Bone marrow (tissue), 2 donors: ENCODE results near the gene DRD4.
"Not testable (repeated sequence)": the region's sequence is repeated elsewhere in the genome, so short reads cannot be mapped to it uniquely, and the experiment has no call there.

Experiments
- DNase-seq, 2 donors: peaks; one replicate each; lab custom pipeline; 2025; lab: John Stamatoyannopoulos, UW

DRD4 gene

GRCh38 chr11:645536-645935 lies 8.5 kb downstream of the DRD4 start:
- no peak for DNase-seq

DNA sequence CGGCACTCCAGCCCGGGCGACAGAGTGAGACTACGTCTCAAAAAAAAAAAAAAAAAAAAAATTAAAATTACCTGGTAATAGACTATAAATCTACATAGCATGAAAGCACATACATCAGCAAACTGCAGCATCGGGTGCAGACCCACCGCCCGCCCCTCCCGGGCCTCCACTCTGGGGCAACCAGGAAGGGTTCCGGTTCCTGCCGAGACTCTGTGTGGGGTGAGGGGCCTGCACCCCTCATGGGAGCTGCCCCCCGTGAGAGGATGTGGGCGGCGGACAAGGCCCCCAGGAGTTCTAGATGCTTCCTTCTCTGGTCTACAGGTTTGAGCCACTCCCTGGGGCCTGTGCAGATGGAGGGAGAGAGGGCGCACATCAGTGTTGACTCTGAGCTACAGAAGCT lies 9.1 kb downstream of the DRD4 start:
- no peak for DNase-seq

- not testable (repeated sequence) for DNase-seq
Observed at GRCh38 chr11:647672-648158, 10.6 kb downstream of the DRD4 start.

DNA sequence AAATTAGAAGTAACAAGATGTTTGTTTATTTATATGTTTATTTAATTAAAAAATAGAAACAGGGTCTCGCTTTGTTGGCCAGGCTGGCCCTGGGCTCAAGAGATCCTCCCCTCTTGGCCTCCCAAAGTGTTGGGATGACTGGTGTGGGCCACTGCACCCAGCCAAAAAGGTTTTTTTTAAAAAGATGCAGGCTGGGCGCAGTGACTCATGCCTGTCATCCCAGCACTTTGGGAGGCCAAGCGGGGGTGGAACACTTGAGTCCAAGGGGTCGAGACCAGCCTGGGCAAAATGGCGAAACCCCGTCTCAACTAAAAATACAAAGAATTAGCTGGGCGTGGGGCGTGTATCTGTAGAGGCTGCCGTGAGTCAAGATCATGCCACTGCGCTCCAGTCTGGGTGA lies 13.4 kb downstream of the DRD4 start:
- DNase-seq = no peak

DNA sequence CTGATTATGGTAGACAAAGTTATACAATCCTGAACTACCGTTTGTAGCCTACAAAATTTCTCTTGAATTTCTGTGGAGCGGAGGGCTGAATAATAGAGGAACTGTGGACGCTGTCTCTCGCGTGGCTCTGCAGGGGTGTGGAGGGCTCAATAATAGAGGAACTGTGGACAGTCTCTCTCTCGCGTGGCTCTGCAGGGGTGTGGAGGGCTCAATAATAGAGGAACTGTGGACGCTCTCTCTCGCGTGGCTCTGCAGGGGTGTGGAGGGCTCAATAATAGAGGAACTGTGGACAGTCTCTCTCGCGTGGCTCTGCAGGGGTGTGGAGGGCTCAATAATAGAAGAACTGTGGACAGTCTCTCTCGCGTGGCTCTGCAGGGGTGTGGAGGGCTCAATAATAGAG lies 16.1 kb downstream of the DRD4 start:
- not testable (repeated sequence) for DNase-seq

DNA sequence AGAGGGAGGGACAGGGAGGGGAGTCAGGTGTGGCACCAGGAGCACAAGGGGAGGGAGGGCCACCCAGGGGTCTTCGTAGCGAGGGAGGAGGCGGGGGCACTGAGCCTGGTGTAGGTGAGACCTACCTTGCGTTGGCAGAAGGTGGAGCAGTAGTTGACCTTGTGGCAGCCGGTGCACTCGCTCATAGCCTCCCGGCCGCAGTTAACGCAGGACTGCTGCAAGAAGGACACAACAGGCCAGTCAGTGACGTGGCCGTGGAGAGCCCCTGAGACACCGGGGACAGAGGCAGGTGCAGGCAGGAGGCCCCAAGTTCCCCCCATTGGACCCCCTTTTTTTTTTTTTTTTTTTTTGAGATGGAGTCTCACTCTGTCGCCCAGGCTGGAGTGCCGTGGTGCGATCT lies 16.8 kb downstream of the DRD4 start:
- no peak for DNase-seq

- not testable (repeated sequence) for DNase-seq
Observed at GRCh38 chr11:654444-654843, 17.4 kb downstream of the DRD4 start.

GRCh38 chr11:655036-655726 lies 18.1 kb downstream of the DRD4 start:
- DNase-seq = no peak

DNA sequence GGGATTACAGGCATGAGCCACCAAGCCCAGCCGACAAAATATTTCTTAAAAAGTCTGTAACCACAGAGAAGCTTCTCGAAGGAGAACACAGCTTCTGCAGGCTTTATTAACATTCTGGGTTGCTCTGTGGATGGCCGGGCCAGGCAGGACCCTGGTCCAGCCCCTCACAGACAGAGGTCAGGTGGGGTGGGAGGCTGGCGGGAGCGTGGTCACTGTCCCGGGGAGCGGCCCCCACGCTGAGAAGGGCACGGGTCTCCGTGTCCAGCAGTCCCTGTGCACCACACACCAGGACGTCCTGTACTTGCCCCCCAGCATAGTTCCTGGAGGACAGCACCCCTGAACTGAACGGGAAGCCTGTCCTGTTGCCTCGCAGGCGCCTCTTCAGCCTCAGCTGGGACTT lies 19.4 kb downstream of the DRD4 start:
- no peak for DNase-seq

DNA sequence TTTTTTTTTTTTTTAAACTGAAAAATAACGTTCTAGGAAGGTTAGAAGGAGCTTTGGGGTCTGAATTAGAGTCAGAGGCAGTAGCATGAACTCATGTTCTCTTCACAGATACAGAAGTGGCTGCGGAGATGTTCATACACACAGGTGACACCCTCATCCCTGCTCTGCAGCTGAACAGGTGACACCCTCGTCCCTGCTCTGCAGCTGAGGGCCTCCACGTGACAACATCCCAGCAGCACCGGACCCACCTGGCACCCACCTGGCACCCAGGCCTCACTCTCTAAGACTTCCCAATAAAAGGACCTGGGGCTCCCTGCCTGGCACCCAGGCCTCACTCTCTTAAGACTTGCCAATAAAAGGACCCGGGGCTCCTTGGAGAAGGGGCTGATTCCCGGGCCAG lies 19.8 kb downstream of the DRD4 start:
- no peak for DNase-seq

DNA sequence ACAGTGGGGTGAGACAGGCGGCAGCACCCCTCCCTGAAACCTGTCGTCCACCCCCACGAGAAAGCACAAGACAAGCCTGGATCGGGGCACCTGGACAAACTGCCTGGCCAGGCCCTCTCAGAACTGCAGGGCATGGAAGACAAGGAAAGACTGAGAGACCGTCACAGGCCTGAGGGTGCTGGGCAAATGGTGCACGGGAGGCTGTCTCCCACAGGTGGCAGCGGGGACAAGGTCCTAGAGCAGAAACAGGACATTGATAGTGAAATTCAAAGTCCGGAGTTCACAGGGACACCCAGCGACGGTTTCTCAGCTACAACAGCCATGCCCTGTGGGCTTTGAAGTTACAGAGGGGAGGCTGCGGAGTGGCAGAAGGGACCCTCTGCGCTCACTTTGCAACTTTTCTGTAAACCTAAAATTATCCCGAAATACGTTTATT lies 20.6 kb downstream of the DRD4 start:
- DNase-seq = no peak

- DNase-seq = no peak
Observed at GRCh38 chr11:659532-660085, 22.5 kb downstream of the DRD4 start.

- no peak for DNase-seq
Observed at GRCh38 chr11:660281-660680, 23.2 kb downstream of the DRD4 start.

GRCh38 chr11:660681-661444 lies 23.8 kb downstream of the DRD4 start:
- no peak for DNase-seq

- peak; percentile 17 to 22 for DNase-seq
Observed at GRCh38 chr11:662689-663274, 25.7 kb downstream of the DRD4 start.

DNA sequence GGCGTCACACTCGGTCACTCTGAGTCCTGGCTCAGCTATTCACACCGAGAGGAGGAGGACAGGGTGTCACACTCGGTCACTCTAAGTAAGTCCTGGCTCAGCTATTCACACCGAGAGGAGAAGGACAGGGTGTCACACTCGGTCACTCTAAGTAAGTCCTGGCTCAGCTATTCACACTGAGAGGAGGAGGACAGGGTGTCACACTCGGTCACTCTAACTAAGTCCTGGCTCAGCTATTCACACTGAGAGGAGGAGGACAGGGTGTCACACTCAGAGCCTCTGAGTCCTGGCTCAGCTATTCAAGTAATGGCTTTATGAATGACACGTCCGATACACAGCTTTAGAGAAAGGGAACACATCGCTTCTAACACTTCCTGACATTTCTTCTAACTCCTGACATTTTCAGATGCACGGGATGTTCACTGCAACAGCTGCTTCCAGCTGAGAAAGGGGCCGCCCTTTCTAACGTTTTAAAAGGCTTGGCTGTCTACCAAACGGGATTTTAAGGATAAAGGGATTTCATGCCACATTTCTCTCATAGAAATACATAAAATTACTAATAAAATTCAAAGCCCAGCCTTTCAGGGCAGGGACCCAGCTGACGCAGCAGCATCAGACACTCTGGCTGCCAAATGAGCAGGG lies 28.1 kb downstream of the DRD4 start:
- DNase-seq = no peak

- no peak for DNase-seq
Observed at GRCh38 chr11:665704-666281, 28.7 kb downstream of the DRD4 start.

DNA sequence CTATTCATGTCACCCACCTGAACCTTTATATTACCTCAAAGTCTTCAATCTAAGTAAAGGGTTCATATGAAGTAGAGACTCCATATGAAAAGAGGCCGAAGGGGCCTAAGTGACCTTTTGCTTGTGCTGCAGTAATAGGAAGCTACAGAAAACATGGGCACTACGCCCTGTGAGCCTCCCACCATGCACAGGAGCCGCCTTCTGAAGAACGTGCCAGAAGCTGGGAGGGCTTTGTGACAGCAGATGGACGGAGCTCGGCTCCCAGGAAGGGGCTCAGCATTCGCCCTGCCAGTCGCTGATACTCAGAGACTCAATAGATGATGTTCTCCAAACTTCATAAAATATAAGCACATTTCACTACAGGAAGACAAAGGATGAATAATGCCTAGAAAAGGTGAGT lies 36.8 kb downstream of the DRD4 start:
- no peak for DNase-seq

DNA sequence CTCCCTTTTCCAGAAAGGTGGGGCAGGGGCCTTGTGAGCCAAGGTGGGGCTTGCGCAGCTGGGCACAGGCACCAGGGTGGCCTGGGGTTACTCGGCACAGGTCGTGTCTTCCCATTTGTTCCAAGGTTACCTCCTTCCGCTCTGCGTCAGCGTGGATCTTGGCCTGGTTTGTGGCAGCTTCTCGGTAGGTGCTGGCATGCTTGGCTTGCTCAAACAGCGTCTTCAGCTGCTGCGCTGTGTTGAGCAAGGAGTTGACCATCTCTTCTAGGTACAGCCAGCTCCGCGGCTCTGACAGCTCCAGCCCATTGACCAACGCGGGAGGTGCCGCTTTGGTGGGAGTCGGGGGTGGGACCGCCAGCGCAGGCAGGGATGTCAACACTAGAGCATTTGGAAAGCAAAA lies 37.3 kb downstream of the DRD4 start:
- DNase-seq = no peak

GRCh38 chr11:678297-678696 lies 41.2 kb downstream of the DRD4 start:
- no peak for DNase-seq

GRCh38 chr11:679271-680207 lies 42.5 kb downstream of the DRD4 start:
- no peak for DNase-seq
